Endometrial microvascular endothelial cells (primary cell): Measurements from ENCODE around the gene ATP8A2. TPM values are rescaled to one million over a fixed set of nuclear protein-coding genes. Genes with fewer than 3 reads are reported as not detected.

ENCODE experiments used
- in situ Hi-C: cut with HindIII; loops from 2 replicates; pipeline ENCODE4 v1.10.0; 2017; ENCODE audit warnings: low sequenced_read_pairs, low pct_unique_long_range_greater_than_20kb; ENCODE audit errors: inconsistent ontology term
- total RNA-seq: library from RNA; depleted of rRNA; stranded (reverse); fragments of >200 nt; gene quantifications from one replicate; pipeline ENCODE4 v1.2.3, GENCODE V29; 2015; ENCODE audit errors: inconsistent ontology term

ATP8A2 gene
- total RNA-seq, 1 donor from 2014 or later, result not detected

GRCh38 chr13:25587326-25587980 lies 215.7 kb downstream of the ATP8A2 start:
- in situ Hi-C loops, result no loop called here

GRCh38 chr13:25588336-25589060 lies 216.7 kb downstream of the ATP8A2 start:
- in situ Hi-C loops, result no loop called here

- in situ Hi-C loops, result no loop called here
Observed at GRCh38 chr13:25598421-25598820, 226.6 kb downstream of the ATP8A2 start.

DNA sequence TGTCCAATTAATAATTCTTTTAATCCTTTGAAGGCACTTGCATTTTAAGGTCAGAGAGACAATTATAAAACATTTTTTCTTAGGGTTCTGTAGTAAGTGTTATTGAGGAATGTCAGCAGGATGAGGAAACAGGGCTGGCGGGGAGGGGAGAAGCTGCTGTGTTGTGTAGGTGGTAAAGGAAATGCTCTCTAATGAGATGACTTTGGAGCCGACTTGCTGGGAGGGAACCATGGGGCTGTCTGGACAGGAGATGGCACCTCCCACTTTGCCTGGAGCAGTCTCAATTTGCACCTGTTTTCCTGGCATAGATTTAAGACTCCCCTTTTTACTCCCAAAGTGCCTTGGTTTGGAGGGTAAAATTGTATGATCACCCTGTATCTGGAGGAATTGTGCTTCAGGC lies 230.4 kb downstream of the ATP8A2 start:
- in situ Hi-C loops, result no loop called here

DNA sequence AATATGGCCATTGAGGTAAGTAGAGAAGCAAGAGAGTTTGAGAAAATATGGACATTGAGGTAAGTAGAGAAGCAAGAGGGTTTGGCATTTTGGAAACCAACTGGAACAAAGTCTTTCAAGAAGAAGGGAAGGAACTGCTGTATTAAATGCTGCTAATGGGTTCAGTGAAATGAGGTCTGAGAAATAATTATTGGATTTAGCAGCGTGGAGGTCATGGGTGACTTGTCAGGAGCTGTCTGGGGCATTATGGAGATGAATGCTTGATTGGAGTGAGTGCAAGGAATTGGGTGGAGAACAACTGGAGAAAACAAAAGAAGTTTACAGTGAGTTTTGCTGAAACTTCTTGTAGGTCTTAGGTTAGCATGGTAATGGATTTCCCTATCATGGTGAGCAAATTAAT lies 232.3 kb downstream of the ATP8A2 start:
- in situ Hi-C loops, result no loop called here

- in situ Hi-C loops, result no loop called here
Observed at GRCh38 chr13:25607096-25607495, 235.3 kb downstream of the ATP8A2 start.

DNA sequence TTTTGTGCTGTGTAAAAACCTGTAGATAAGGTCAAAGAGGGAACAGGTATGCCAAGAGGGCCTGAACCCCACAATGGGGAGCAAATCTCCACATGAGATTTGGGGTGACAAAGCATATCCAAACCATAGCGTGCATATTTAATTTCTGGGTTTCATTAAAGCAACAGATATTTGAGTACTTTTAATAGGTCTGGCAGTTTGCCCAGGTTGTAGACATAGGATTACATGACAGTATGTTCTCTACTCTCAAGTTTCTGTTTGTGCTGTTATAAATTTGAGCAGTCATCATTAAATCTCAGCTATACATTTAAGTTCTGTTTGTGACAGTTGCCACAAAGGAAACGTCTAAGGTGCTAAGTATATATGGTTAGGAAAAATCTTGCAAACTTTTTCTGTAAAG lies 236.4 kb downstream of the ATP8A2 start:
- in situ Hi-C loops, result no loop called here

- in situ Hi-C loops, result no loop called here
Observed at GRCh38 chr13:25616674-25617073, 244.9 kb downstream of the ATP8A2 start.

- in situ Hi-C loops, result no loop called here
Observed at GRCh38 chr13:25619897-25620296, 248.1 kb downstream of the ATP8A2 start.

- in situ Hi-C loops, result no loop called here
Observed at GRCh38 chr13:25625414-25625813, 253.6 kb downstream of the ATP8A2 start.

DNA sequence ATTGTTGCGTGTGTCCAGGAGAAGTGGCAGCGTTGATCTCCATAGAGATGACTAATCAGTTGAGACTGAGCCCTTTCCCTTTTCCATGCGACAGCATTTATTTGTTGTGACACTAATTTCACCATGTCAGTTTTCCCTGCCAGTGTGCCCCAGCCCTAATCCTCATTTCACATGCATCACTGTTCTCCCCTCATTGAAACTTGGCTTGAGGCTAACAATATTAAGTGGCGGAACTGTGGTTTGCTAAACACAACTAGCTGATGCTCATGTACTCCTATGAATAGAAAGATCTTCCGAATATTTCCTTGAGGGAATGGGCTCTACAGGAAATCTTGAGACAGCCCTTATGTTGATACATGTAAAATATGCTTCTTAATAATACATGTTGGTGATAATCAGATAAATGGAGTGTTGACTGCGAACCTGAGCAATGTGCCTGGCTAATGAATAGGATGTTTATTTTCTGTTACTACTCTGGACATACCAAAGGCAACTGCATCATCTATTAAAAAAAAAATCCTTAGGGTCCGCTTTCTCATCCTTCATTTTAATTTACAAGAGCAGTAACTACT lies 258.6 kb downstream of the ATP8A2 start:
- in situ Hi-C loops, result no loop called here

DNA sequence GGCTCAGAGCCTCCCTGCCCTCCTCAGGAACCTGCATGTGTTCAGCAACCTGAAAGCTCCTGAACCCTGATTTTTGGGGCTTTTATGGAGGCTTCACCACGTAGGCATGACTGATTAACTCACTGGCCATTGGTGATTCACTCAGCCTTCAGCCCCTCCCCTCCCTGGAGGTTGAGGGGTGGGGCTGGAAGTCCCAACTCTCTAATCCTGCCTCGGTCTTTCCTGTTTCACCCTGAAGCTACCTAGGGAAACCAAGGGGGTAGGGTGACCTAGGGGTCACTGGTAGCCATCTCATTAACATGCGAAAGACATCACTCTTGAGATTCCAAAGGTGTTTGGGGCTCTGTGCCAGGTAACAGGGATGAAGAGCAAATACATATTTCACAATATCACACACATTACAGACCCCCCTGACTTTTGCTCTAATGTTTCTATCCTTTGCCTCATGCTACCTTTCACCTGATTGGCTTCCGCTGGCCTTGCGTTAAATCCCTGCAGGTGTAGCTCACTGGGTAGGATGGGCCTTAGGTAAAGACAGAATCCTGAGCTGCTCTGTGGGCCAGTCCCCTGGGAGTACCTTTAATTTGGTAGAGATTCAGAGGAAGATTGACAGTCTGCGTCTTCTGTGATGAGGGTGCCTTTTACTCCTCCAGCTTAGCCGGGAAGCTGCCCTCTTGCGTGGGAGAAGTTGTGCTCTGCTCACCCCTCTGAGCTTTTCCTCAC lies 260.6 kb downstream of the ATP8A2 start:
- in situ Hi-C loops, result no loop called here

DNA sequence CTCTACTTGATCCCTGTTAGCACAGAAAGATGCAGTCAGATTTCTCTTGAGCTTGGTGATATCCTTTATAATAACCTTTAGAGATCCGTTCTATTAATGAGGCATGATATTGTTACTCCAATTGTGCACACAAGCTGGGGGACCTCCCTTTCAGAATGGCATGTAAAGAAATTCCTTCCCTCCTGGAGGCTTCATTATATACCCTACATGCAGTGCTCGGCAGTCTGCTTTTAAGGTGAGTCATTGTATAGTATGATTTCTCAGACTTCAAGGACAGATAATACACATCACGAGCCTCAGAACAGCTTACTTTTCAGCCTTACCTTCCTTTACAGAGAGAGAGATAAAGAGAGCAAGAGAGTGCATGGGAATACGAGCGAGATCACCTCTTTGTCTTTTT lies 261.3 kb downstream of the ATP8A2 start:
- in situ Hi-C loops, result no loop called here

GRCh38 chr13:25645681-25646080 lies 273.9 kb downstream of the ATP8A2 start:
- in situ Hi-C loops, result no loop called here

DNA sequence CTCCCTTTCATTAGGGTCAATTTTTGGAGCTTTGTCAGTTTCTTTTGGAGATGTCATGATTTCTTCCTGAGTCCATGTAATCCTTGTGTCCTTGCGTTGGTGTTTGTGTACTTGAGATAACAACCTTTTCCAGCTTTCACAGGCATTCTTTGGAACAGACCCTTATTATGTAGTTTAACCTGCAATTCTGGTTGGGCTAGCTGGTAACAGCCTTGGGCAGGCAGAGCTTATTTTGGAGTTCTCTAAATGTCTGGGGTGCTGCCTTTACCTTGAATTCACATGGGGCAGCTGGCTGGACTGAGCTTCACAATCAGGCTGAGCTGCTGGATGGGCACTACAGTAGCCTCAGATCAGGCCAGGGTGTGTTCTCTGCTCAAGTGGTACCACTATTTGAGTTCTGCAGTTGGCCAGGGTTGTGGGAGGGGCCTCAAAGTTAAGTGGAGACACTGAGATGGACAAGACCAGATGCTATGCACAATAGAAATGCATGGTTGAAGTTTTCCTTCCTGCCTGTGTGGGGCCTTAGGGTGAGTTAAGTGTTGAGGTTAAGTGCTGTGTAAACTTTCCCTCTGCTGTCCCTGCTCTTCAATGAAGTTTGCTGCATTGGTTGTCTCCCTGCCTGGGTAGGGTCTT lies 277.3 kb downstream of the ATP8A2 start:
- in situ Hi-C loops, result no loop called here

- in situ Hi-C loops, result no loop called here
Observed at GRCh38 chr13:25652764-25653163, 281.0 kb downstream of the ATP8A2 start.

DNA sequence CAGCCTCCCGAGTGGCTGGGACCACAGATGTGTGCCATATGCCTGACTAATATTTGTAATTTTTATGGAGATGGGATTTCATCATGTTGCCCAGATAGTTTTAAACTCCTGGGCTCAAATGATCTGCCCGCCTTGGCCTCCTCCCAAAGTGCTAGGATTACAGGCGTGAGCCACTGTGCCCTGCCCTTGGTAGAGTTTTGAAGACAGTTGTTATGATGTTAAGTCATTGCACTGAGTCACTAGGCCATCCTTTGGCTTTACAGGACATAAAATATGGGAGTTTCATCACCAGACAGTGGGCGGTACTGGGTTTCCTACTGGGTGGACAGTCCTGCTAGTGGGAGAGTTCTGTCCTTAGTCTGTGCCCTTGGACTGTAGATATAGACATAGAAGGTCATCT lies 282.5 kb downstream of the ATP8A2 start:
- in situ Hi-C loops, result no loop called here

- in situ Hi-C loops, result no loop called here
Observed at GRCh38 chr13:25657157-25657556, 285.4 kb downstream of the ATP8A2 start.

GRCh38 chr13:25659091-25659795 lies 287.5 kb downstream of the ATP8A2 start:
- in situ Hi-C loops, result no loop called here
